ENCODE measurements around the gene GNG4.
"Not testable (repeated sequence)": the region's sequence is repeated elsewhere in the genome, so short reads cannot be mapped to it uniquely, and the experiment has no call there.

GNG4 gene

GRCh38 chr1:235642011-235642942 lies 7.3 kb downstream of the GNG4 start:
- peaks cover 19% of the 10 kb centered on the region for H3K27me3 ChIP-seq (ENCODE audit: low read depth, low read length)
- peaks cover 2% of the 10 kb centered on the region; the same call in 1 of the 2 replicates for H3K4me1 ChIP-seq (ENCODE audit: low read length)
- peak overlapping the region; percentile 10; the same call in 1 of the 2 replicates for H3K9ac ChIP-seq (ENCODE audit: low read length)
- H3K36me3 ChIP-seq (replicated peaks; ENCODE audit: low read depth, low read length) = no peaks in the 10 kb centered on the region
- peak overlapping the region; percentile 22; the same call in 1 of the 2 replicates for H2AFZ ChIP-seq (ENCODE audit: low read depth, low read length)
- H3K4me2 ChIP-seq (ENCODE audit: low read length) = peak overlapping the region; percentile 76
- no peaks in the 10 kb centered on the region for H3K9me3 ChIP-seq (ENCODE audit: insufficient read depth, low read length)
- TF ChIP-seq EZH2phosphoT487 (IDR thresholded peaks at IDR 0.05; ENCODE audit: low read depth) = no peak
- TF ChIP-seq, protein P1, sequence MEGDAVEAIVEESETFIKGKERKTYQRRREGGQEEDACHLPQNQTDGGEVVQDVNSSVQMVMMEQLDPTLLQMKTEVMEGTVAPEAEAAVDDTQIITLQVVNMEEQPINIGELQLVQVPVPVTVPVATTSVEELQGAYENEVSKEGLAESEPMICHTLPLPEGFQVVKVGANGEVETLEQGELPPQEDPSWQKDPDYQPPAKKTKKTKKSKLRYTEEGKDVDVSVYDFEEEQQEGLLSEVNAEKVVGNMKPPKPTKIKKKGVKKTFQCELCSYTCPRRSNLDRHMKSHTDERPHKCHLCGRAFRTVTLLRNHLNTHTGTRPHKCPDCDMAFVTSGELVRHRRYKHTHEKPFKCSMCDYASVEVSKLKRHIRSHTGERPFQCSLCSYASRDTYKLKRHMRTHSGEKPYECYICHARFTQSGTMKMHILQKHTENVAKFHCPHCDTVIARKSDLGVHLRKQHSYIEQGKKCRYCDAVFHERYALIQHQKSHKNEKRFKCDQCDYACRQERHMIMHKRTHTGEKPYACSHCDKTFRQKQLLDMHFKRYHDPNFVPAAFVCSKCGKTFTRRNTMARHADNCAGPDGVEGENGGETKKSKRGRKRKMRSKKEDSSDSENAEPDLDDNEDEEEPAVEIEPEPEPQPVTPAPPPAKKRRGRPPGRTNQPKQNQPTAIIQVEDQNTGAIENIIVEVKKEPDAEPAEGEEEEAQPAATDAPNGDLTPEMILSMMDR (IDR thresholded peaks at IDR 0.05; ENCODE audit: low read depth, low read length) = no peak
- peak overlapping the region; percentile 73 for H3K4me3 ChIP-seq (ENCODE audit: low read length)
- H3K27ac ChIP-seq (ENCODE audit: low read length) = no peak overlapping the region
- H3K79me2 ChIP-seq (ENCODE audit: low read length) = no peaks in the 10 kb centered on the region
- no peaks in the 10 kb centered on the region for H4K20me1 ChIP-seq (ENCODE audit: insufficient read depth, low read length)

DNA sequence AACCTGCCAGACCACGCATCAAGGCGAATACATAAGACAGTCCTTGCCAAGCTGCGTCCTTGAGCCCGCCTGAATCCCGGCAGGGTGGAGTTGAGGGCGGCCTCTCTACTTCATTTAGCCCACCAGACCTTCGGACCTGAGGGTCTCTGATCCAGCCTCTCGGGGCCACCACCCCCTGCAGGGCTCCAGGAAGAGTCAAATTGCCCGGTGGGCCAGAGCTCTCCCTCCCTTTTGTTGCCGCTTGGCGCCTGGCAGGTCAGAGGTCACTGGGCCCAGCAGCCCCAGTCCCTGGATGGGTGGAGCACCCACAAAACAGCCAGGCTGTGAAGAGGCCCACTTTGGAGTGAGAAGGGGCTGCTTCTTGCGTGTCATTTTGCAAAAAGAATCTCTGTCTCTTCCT lies 9.0 kb downstream of the GNG4 start:
- H2AFZ ChIP-seq (ENCODE audit: low read depth, low read length) = no peak overlapping the region
- TF ChIP-seq, protein P1 (IDR thresholded peaks at IDR 0.05; ENCODE audit: low read depth, low read length) = no peak
- TF ChIP-seq EZH2phosphoT487 (IDR thresholded peaks at IDR 0.05; ENCODE audit: low read depth) = no peak
- H3K4me1 ChIP-seq (ENCODE audit: low read length) = peaks cover 2% of the 10 kb centered on the region; the same call in 1 of the 2 replicates
- no peaks in the 10 kb centered on the region for H3K36me3 ChIP-seq (replicated peaks; ENCODE audit: low read depth, low read length)
- H4K20me1 ChIP-seq (ENCODE audit: insufficient read depth, low read length) = no peaks in the 10 kb centered on the region
- H3K9ac ChIP-seq (ENCODE audit: low read length) = no peak overlapping the region
- no peak overlapping the region for H3K27ac ChIP-seq (ENCODE audit: low read length)
- H3K4me2 ChIP-seq (ENCODE audit: low read length) = no peak overlapping the region
- H3K4me3 ChIP-seq (ENCODE audit: low read length) = no peak overlapping the region
- H3K9me3 ChIP-seq (ENCODE audit: insufficient read depth, low read length) = no peaks in the 10 kb centered on the region
- no peaks in the 10 kb centered on the region for H3K79me2 ChIP-seq (ENCODE audit: low read length)
- peaks cover 20% of the 10 kb centered on the region for H3K27me3 ChIP-seq (ENCODE audit: low read depth, low read length)

DNA sequence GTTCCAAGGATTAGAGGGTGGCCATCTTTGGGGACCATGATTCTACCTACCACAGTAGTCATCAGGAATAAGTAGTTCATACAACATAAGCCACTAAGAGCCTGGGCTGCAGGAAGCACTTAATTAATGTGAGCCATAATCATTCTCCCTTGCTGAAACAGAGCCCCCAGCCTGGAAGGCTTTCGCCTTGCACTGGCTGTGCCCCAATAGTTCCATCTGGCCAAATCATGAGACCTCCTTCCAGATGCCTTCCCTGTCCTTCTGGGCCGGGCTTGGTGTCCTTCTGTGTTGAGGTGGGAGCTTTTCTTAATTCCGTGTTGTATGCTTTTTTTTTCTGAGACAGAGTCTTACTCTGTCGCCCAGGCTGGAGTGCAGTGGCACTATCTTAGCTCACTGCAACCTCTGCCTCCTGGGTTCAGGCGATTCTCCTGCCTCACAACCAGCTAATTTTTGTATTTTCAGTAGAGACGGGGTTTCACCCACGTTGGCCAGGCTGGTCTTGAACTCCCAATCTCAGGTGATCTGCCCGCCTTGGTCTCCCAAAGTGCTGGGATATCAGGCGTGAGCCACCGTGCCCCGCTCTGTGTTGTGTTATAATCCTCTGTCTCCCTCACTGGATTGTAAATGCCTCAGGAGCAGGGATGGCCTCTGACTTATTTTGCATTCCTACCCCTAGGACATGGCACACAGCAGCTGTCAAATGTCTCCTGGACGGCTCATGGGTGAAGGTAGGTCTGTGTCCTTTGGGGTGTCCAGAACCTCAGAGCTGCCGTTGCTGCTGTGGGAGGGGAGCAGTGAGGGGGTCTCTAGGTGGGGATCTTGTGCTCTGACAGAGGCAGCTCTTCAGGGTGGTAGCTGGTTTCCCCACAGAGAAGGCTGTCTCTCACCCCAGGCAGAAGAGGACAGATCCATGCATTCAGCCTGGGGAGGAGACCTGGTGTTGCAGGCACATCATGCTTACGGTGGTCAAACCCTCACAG lies 10.1 kb downstream of the GNG4 start:
- Histone ChIP-seq H3K27ac (ENCODE audit: low read length) (no peak overlapping the region), H3K9me3 (ENCODE audit: insufficient read depth, low read length) (no peaks in the 10 kb centered on the region)
- no peak for TF ChIP-seq EZH2phosphoT487 (IDR thresholded peaks at IDR 0.05; ENCODE audit: low read depth)
- TF ChIP-seq, protein P1 (IDR thresholded peaks at IDR 0.05; ENCODE audit: low read depth, low read length) = no peak

DNA sequence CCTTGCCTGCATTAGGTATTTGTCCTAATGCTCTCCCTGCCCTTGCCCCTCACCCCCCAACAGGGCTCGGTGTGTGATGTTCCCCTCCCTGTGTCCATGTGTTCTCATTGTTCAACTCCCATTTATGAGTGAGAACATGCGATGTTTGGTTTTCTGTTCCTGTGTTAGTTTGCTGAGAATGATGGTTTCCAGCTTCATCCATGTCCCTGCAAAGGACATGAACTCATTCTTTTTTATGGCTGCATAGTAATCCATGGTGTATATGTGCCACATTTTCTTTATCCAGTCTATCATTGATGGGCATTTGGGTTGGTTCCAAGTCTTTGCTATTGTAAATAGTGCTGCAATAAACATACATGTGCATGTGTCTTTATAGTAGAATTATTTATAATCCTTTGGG lies 11.0 kb downstream of the GNG4 start:
- not testable (repeated sequence) for H3K9ac ChIP-seq (ENCODE audit: low read length); H3K4me2 ChIP-seq (ENCODE audit: low read length); H3K27ac ChIP-seq (ENCODE audit: low read length); H4K20me1 ChIP-seq (ENCODE audit: insufficient read depth, low read length); H3K4me3 ChIP-seq (ENCODE audit: low read length); H3K79me2 ChIP-seq (ENCODE audit: low read length); H3K36me3 ChIP-seq (replicated peaks; ENCODE audit: low read depth, low read length); H3K4me1 ChIP-seq (ENCODE audit: low read length); H2AFZ ChIP-seq (ENCODE audit: low read depth, low read length); H3K9me3 ChIP-seq (ENCODE audit: insufficient read depth, low read length)
- peaks cover 38% of the 10 kb centered on the region for H3K27me3 ChIP-seq (ENCODE audit: low read depth, low read length)

More for the DNA sequence above, 10.1 kb downstream of the GNG4 start:
- Histone ChIP-seq H3K36me3 (replicated peaks; ENCODE audit: low read depth, low read length) (no peaks in the 10 kb centered on the region), H3K4me2 (ENCODE audit: low read length) (no peak overlapping the region), H4K20me1 (ENCODE audit: insufficient read depth, low read length) (no peaks in the 10 kb centered on the region), H3K4me3 (ENCODE audit: low read length) (no peak overlapping the region), H3K9ac (ENCODE audit: low read length) (no peak overlapping the region), H3K27me3 (ENCODE audit: low read depth, low read length) (peaks cover 29% of the 10 kb centered on the region), H3K79me2 (ENCODE audit: low read length) (no peaks in the 10 kb centered on the region), H2AFZ (ENCODE audit: low read depth, low read length) (no peak overlapping the region), H3K4me1 (ENCODE audit: low read length) (peaks cover 2% of the 10 kb centered on the region; the same call in 1 of the 2 replicates)

All from OCI-LY3 (cell line).